Ascending aorta (tissue), 2 donors: Measurements from ENCODE around the gene PBLD. TPM values are rescaled to one million over a fixed set of nuclear protein-coding genes. Genes with fewer than 3 reads are reported as not detected.
"Not testable (repeated sequence)": the region's sequence is repeated elsewhere in the genome, so short reads cannot be mapped to it uniquely, and the experiment has no call there.

Experiments used
- DNase-seq, 2 donors: peaks; one replicate each; pipeline ENCODE4 v3.0.0-alpha.2; 2019; ENCODE audit warnings: low spot score in 2 of 2
- H3K27ac ChIP-seq, 2 donors: fragments of 200-600 bp; sonication (generic); one replicate each; pipeline ENCODE4 v1.5.1; 2016 to 2017; ENCODE audit warnings: mild to moderate bottlenecking in 1 of 2
- H3K27me3 ChIP-seq: fragments of 200-600 bp; sonication (generic); one replicate; pipeline ENCODE4 v1.5.1; 2017
- H3K36me3 ChIP-seq, 2 donors: fragments of 200-600 bp; sonication (generic); one replicate each; pipeline ENCODE4 v1.5.1; 2016
- H3K4me1 ChIP-seq, 2 donors: fragments of 200-600 bp; sonication (generic); one replicate each; pipeline ENCODE4 v1.5.1; 2016 to 2017; ENCODE audit warnings: mild to moderate bottlenecking in 1 of 2
- H3K4me3 ChIP-seq, 2 donors: fragments of 200-600 bp; sonication (generic); one replicate each; pipeline ENCODE4 v1.5.1; 2016 to 2017; ENCODE audit warnings: mild to moderate bottlenecking in 1 of 2
- H3K9me3 ChIP-seq, 2 donors: fragments of 200-600 bp; sonication (generic); one replicate each; pipeline ENCODE4 v1.5.1; 2016
- CTCF ChIP-seq, 3 experiments: fragments of 200-600 bp in 2 of 3; fragments of 450-650 bp in 1 of 3; sonication (generic) in 2 of 3; IDR thresholded peaks; one replicate each; pipeline ENCODE4 v1.5.1; 2016 to 2019; ENCODE audit warnings: antibody characterized with exemption in 3 of 3, mild to moderate bottlenecking in 1 of 3, moderate library complexity in 1 of 3
- intact Hi-C: fragments of 100-400 bp; cut with DNase I; formaldehyde crosslinking; loops from one replicate; pipeline ENCODE4 v1.15.1; 2023
- total RNA-seq: library from RNA; depleted of rRNA; stranded (reverse); fragments of >200 nt; gene quantifications from one replicate; pipeline ENCODE4 v1.1.0, GENCODE V29; 2016

PBLD gene
- total RNA-seq, 1 donor from 2014 or later, result 0.32 TPM

DNA sequence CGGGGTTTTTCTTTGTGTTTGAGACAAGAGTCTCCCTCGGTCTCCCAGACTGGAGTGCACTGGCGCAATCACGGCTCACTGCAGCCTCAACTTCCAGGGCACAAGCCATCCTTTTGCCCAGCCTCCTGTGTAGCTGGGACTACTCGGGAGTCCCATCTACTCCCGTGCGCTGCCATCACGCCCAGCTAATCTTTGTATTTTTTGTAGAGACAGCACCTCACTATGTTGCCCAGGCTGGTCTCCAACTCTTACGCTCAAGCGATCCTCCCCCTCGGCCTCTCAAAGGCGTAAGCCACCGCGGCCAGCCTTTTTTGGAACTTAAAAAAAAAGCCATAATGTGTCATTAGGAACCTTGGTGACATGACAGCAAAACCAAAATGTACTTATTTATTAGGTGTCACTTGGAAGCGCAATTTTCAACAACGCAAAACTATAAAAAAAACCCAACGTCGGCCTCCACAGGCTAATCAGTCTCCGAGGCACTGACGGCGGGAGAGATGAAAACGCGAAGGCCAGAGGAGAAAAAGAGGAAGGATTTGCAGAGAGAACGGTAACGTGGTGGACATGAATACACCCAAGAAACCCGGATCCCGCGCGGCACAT lies 1.8 kb downstream of the PBLD start:
- H3K9me3 ChIP-seq, result no peaks in the 10 kb centered on the region
- peaks cover 2% of the 10 kb centered on the region in 2 donors for H3K4me1 ChIP-seq
- intact Hi-C loops, result loop anchor here (1.0 to 5.0 kb wide), 5 partner anchors 256 to 569 kb away; partner anchors contain the start of genes CCAR1 and HERC4
- peak overlapping the region; percentile 94 to 98 for H3K4me3 ChIP-seq
- H3K27me3 ChIP-seq, result no peaks in the 10 kb centered on the region
- peak in 1 of 3 experiments; percentile 4 for TF ChIP-seq CTCF (IDR thresholded peaks at IDR 0.05)
- no peaks in the 10 kb centered on the region for H3K36me3 ChIP-seq
- H3K27ac ChIP-seq, result peak overlapping the region; percentile 100
- DNase-seq, result peak in 1 of 2 donors; percentile 77

- intact Hi-C loops, result no loop called here
- Histone ChIP-seq H3K4me1 (peaks cover 0 to 2% of the 10 kb centered on the region in 2 donors), H3K27ac (peak overlapping the region; percentile 52 to 100), H3K4me3 (no peak overlapping the region), H3K9me3 (no peaks in the 10 kb centered on the region), H3K36me3 (no peaks in the 10 kb centered on the region), H3K27me3 (no peaks in the 10 kb centered on the region)
- no peak for DNase-seq
- TF ChIP-seq CTCF (IDR thresholded peaks at IDR 0.05), result no peak
These were observed 3.2 kb downstream of the PBLD start for GRCh38 chr10:68329506-68329861.

GRCh38 chr10:68327889-68328786 lies 4.6 kb downstream of the PBLD start:
- Histone ChIP-seq H3K9me3 (no peaks in the 10 kb centered on the region), H3K4me1 (peaks cover 0 to 2% of the 10 kb centered on the region in 2 donors), H3K27me3 (no peaks in the 10 kb centered on the region), H3K4me3 (peak overlapping the region in 1 of 2 donors; percentile 32), H3K36me3 (no peaks in the 10 kb centered on the region), H3K27ac (peak overlapping the region; percentile 52 to 100)
- DNase-seq, result no peak
- no peak for TF ChIP-seq CTCF (IDR thresholded peaks at IDR 0.05)
- intact Hi-C loops, result no loop called here

DNA sequence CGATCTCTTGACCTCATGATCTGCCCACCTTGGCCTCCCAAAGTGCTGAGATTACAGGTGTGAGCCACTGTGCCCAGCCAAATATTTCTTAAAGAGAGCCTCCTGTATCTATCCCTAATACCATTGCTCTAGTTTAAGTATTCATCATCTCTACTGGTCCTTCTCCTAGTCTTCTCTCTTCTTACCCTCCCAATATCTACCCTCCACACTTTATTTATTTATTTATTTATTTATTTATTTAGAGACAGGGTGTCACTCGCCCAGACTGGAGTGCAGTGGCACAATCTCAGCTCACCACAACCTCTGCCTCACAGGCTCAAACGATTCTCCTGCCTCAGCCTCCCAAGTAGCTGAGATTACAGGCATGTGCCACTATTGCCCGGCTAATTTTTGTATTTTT lies 8.3 kb downstream of the PBLD start:
- DNase-seq, H3K27ac ChIP-seq, intact Hi-C loops: not testable (repeated sequence)

DNA sequence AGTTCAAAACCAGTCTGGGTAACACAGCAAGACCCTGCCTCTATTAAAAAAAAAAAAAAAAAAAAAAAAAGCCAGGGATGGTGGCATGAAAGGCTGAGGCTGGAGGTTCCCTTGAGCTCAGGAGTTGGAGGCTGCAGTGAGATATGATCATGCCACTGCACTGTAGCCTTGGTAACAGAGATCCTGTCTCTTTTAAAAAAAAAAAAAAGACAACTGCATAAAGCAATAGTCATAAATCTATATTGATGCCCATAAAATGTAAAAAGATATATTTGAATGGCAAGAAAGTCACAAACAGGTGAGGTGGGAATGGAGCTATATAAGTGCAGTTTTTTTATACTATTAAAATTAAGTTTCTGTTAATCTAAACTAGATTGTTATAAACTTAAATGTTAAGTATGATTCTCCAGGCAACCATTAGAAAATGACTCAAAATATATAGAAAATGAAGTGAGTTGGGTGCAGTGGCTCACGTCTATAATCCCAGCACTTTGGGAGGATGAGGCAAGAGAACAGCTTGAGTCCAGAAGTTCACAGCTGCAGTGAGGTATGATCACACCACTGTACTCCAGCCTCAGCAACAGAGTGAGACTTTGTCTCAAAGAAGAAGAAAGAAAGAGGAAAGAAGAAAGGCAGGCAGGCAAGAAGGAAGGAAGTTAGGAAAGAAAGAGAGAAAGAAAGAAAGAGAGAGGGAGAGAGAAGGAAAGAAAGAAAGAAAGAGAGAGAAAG lies 14.2 kb downstream of the PBLD start:
- Histone ChIP-seq H3K9me3 (peaks cover 0 to 3% of the 10 kb centered on the region in 2 donors), H3K4me1 (no peaks in the 10 kb centered on the region), H3K36me3 (no peaks in the 10 kb centered on the region), H3K27ac (no peak overlapping the region), H3K27me3 (no peaks in the 10 kb centered on the region), H3K4me3 (no peak overlapping the region)
- intact Hi-C loops, result no loop called here
- no peak for DNase-seq
- TF ChIP-seq CTCF (IDR thresholded peaks at IDR 0.05), result no peak

More for the DNA sequence above, 8.3 kb downstream of the PBLD start:
- H3K4me3 ChIP-seq, H3K27me3 ChIP-seq, H3K4me1 ChIP-seq, H3K36me3 ChIP-seq, H3K9me3 ChIP-seq: not testable (repeated sequence)
